HepG2 (cell line): ENCODE data around the gene BAMBI. TPM values are rescaled to one million over a fixed set of nuclear protein-coding genes. Genes with fewer than 3 reads are reported as not detected.

Source experiments
- CTCF ChIP-seq: sonication (generic); formaldehyde crosslinking; IDR thresholded peaks from 2 replicates; pipeline ENCODE4 v1.5.0; 2020; ENCODE audit warnings: mild to moderate bottlenecking, missing genetic modification reagents, moderate library complexity
- DNMT3B ChIP-seq: conservative IDR thresholded peaks from 2 replicates; pipeline ENCODE4 v1.6.1; 2016; ENCODE audit warnings: missing biosample characterization, control low read depth
- ELK4 ChIP-seq: sonication (generic); formaldehyde crosslinking; IDR thresholded peaks from 2 replicates; pipeline ENCODE4 v1.9.0; 2021; ENCODE audit warnings: missing genetic modification reagents, borderline replicate concordance
- KIAA2018 ChIP-seq: sonication (generic); formaldehyde crosslinking; IDR thresholded peaks from 2 replicates; pipeline ENCODE4 v1.5.0; 2020; ENCODE audit warnings: mild to moderate bottlenecking, missing genetic modification reagents, borderline replicate concordance
- PATZ1 ChIP-seq: sonication (generic); formaldehyde crosslinking; IDR thresholded peaks from 2 replicates; pipeline ENCODE4 v1.4.0; 2020; ENCODE audit warnings: missing genetic modification reagents
- RELA ChIP-seq: sonication (generic); formaldehyde crosslinking; IDR thresholded peaks from 2 replicates; pipeline ENCODE4 v1.4.0; 2020; ENCODE audit warnings: missing genetic modification reagents
- SCMH1 ChIP-seq: sonication (generic); formaldehyde crosslinking; IDR thresholded peaks from 2 replicates; pipeline ENCODE4 v1.9.0; 2021; ENCODE audit warnings: missing genetic modification reagents, mild to moderate bottlenecking, borderline replicate concordance
- ZNF784 ChIP-seq: sonication (generic); formaldehyde crosslinking; IDR thresholded peaks from 2 replicates; pipeline ENCODE4 v1.5.1; 2020; ENCODE audit warnings: missing genetic modification reagents, mild to moderate bottlenecking, borderline replicate concordance
- ZXDC ChIP-seq: sonication (generic); formaldehyde crosslinking; IDR thresholded peaks from 2 replicates; pipeline ENCODE4 v1.5.0; 2020; ENCODE audit warnings: mild to moderate bottlenecking, missing genetic modification reagents
- polyA plus RNA-seq, 8 experiments: library from polyadenylated mRNA; depleted of rRNA in 3 of 8; stranded (reverse) in 7 of 8; unstranded in 1 of 8; fragments of >200 nt; fragmentation: Illumina TruSeq in 4 of 8; extraction: Trizol in 4 of 8; gene quantifications; 2 replicates each; pipeline versions ENCODE4 v1.2.1 to v1.2.3, GENCODE V29; 2011 to 2016; ENCODE audit warnings: low read depth in 4 of 8, missing spikeins in 1 of 8, mixed read lengths in 1 of 8; ENCODE audit not compliant: insufficient read depth in 1 of 8
- total RNA-seq, 5 experiments: library from RNA; depleted of rRNA; stranded (reverse); fragments of >200 nt; fragmentation: Illumina TruSeq; extraction: Trizol; gene quantifications; 2 replicates each; pipeline ENCODE4 v1.2.3, GENCODE V29; 2016; ENCODE audit warnings: low read depth in 1 of 5

BAMBI gene
- total and polyA plus RNA-seq, 2 of the 13 experiments (the other 11 are each of a cell fraction or from before 2014, with no cell fraction given), result 12.0 to 23.6 TPM

- TF ChIP-seq ZNF784 (no peak), CTCF (CRISPR knock-in tag) (peak; percentile 92), ELK4 (CRISPR knock-in tag) (no peak), PATZ1 (CRISPR knock-in tag) (no peak), DNMT3B (no peak), KIAA2018 (CRISPR knock-in tag) (no peak), RELA (no peak), ZXDC (no peak), SCMH1 (CRISPR knock-in tag) (no peak)
Observed at GRCh38 chr10:28628184-28628893, 49.0 kb upstream of the BAMBI start (continued).
